Activated CD8-positive, alpha-beta memory T cell treated with anti-CD3 and anti-CD28 coated beads, Interleukin-2, amount 10 ng/mL, durations not matched to agents 7 days and 5 days (primary cell): ENCODE results near the gene ZFPL1. TPM values are rescaled to one million over a fixed set of nuclear protein-coding genes. Genes with fewer than 3 reads are reported as not detected.
"Not testable (repeated sequence)": the region's sequence is repeated elsewhere in the genome, so short reads cannot be mapped to it uniquely, and the experiment has no call there.

ENCODE experiments used
- ATAC-seq: fragments of 150-1000 bp; cut with Tn5 transposase; one replicate; pipeline ENCODE4 v1.10.0; 2021; ENCODE audit warnings: moderate library complexity
- CTCF ChIA-PET: fragments of 350-600 bp; sonication (Branson Sonifier 250); formaldehyde crosslinking; loops from one replicate; lab custom pipeline; 2021; ENCODE audit warnings: antibody characterized with exemption; lab: Charles Lee
- DNase-seq: peaks from one replicate; pipeline ENCODE4 v3.0.0-alpha.2; 2020
- H3K27ac Mint-ChIP-seq: one replicate; pipeline ENCODE4 v1.8.0; 2021; ENCODE audit warnings: mild to moderate bottlenecking, mixed read lengths
- H3K27me3 Mint-ChIP-seq: one replicate; pipeline ENCODE4 v1.8.0; 2021; ENCODE audit warnings: mixed read lengths
- H3K36me3 Mint-ChIP-seq: one replicate; pipeline ENCODE4 v1.8.0; 2021; ENCODE audit warnings: mild to moderate bottlenecking, mixed read lengths
- H3K4me1 Mint-ChIP-seq: one replicate; pipeline ENCODE4 v1.8.0; 2021; ENCODE audit warnings: mixed read lengths
- H3K4me3 Mint-ChIP-seq: one replicate; pipeline ENCODE4 v1.8.0; 2021; ENCODE audit warnings: mild to moderate bottlenecking, moderate library complexity, mixed read lengths
- H3K9me3 Mint-ChIP-seq: one replicate; pipeline ENCODE4 v1.8.0; 2022; ENCODE audit warnings: low read depth, mixed read lengths
- total RNA-seq, 2 experiments: library from RNA; stranded (reverse); gene quantifications; one replicate each; pipeline ENCODE4 v1.2.3, GENCODE V29; 2021

ZFPL1 gene
- total RNA-seq, 2 experiments from 2014 or later, result 28.3 to 32.4 TPM

GRCh38 chr11:65114538-65115171, 30.6 kb downstream of the ZFPL1 start:
- Mint-ChIP-seq H3K4me3 (no peak overlapping the region), H3K4me1 (peaks cover 61% of the 10 kb centered on the region), H3K27me3 (no peaks in the 10 kb centered on the region), H3K27ac (no peak overlapping the region), H3K36me3 (peaks cover 10% of the 10 kb centered on the region), H3K9me3 (no peaks in the 10 kb centered on the region)
- DNase-seq (no peak), ATAC-seq (no peak)
- CTCF ChIA-PET, result interaction anchor here (4.8 to 5.4 kb wide), 3 partner anchors 14 to 101 kb away, joined by 29 to 114 read pairs (median 68); partner anchors contain the start of genes ARL2, SYVN1 and VPS51

- peaks cover 62% of the 10 kb centered on the region for H3K4me1 Mint-ChIP-seq
These were observed 31.5 kb downstream of the ZFPL1 start for GRCh38 chr11:65115361-65116082.

DNA sequence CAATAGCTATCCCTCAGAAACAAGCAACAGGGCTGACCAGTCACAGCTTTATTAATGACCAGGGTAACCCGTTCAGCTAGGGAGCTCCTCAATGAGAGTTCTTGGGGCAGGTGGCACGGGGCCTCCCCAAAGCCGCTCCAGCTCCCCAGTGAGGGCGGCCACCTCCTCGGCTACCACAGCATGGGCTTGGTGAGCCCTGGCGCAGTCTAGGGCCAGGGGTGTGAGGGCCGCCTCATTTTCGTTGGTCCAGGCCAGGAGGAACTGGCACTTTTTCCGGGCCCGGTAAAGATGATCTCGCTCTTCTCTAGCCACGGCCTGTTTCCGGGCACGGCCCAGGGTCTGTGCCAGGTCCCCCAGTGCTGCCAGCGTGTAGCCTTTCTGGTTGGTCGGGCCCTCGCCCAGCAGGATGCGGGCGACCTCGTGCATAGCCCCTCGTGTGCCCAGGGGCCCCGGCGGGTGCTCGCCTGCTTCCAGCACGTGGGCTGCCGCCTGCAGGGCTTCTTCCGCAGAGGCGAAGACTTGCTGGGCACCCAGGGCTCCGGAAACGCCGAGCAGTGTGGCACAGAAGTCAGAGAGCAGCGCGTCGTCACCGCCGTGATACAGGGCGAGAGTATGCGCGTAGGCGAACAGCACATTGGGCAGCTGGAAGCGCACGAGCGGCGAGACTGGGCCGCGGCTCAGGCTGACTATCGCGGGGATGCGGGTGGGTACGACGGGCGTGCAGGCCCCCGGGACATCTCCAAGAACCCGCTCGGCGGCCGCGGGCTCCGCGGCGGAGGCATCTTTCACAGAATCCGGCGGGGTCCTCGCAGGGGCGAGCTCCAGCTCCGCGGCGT, 32.6 kb downstream of the ZFPL1 start:
- Mint-ChIP-seq H3K4me1 (peaks cover 61% of the 10 kb centered on the region), H3K27me3 (no peaks in the 10 kb centered on the region), H3K36me3 (peaks cover 26% of the 10 kb centered on the region), H3K9me3 (no peaks in the 10 kb centered on the region), H3K27ac (peak overlapping the region; percentile 91), H3K4me3 (peak overlapping the region; percentile 86)
- ATAC-seq (no peak), DNase-seq (peak; percentile 77)
- CTCF ChIA-PET, result interaction anchor here (0.7 to 4.8 kb wide), 27 partner anchors 13 to 1278 kb away, joined by 3 to 29 read pairs (median 4); partner anchors contain the start of genes ARL2, CAPN1, CDCA5 and POLA2

More at GRCh38 chr11:65115361-65116082, 31.5 kb downstream of the ZFPL1 start:
- H3K9me3 Mint-ChIP-seq, result no peaks in the 10 kb centered on the region
- peaks cover 17% of the 10 kb centered on the region for H3K36me3 Mint-ChIP-seq
- ATAC-seq, result no peak
- no peak for DNase-seq
- peak overlapping the region; percentile 28 for H3K27ac Mint-ChIP-seq
- CTCF ChIA-PET, result interaction anchor here (1.1 to 4.8 kb wide), 5 partner anchors 12 to 102 kb away, joined by 3 to 29 read pairs (median 16); partner anchors contain the start of genes ARL2 and SYVN1
- H3K4me3 Mint-ChIP-seq, result no peak overlapping the region
- no peaks in the 10 kb centered on the region for H3K27me3 Mint-ChIP-seq

- peak within 1 kb of the TSS; percentile 91 for H3K27ac Mint-ChIP-seq
- peaks cover 64% of the 10 kb centered on the region for H3K4me1 Mint-ChIP-seq
- peak within 1 kb of the TSS; percentile 86 for H3K4me3 Mint-ChIP-seq
- DNase-seq (peak; percentile 100), ATAC-seq (peak; percentile 71)
- no peaks in the 10 kb centered on the region for H3K27me3 Mint-ChIP-seq
- peaks cover 32% of the 10 kb centered on the region for H3K36me3 Mint-ChIP-seq
- no peaks in the 10 kb centered on the region for H3K9me3 Mint-ChIP-seq
- CTCF ChIA-PET, result interaction anchor here (0.6 to 4.8 kb wide), 34 partner anchors 9 to 1279 kb away, joined by 3 to 29 read pairs (median 4); partner anchors contain the start of genes ARL2, CAPN1, CDC42BPG and CDCA5
These were observed 33.4 kb downstream of the ZFPL1 start, which contains the start of gene ZNHIT2 for GRCh38 chr11:65117206-65118096. Gene ZNHIT2 (minus strand): TSS chr11:65117701. CDS start chr11:65117653, 48 bp downstream.

GRCh38 chr11:65118097-65118837, 34.2 kb downstream of the ZFPL1 start:
- peak overlapping the region; percentile 86 for H3K4me3 Mint-ChIP-seq
- H3K4me1 Mint-ChIP-seq, result peaks cover 66% of the 10 kb centered on the region
- H3K9me3 Mint-ChIP-seq, result no peaks in the 10 kb centered on the region
- CTCF ChIA-PET, result interaction anchor here (0.6 to 5.6 kb wide), 22 partner anchors 7 to 307 kb away, joined by 3 to 59 read pairs (median 5); partner anchors contain the start of genes ARL2, CDC42BPG, CDCA5 and DPF2
- H3K27me3 Mint-ChIP-seq, result no peaks in the 10 kb centered on the region
- DNase-seq (no peak), ATAC-seq (no peak)
- peaks cover 32% of the 10 kb centered on the region for H3K36me3 Mint-ChIP-seq
- peak overlapping the region; percentile 89 for H3K27ac Mint-ChIP-seq

DNA sequence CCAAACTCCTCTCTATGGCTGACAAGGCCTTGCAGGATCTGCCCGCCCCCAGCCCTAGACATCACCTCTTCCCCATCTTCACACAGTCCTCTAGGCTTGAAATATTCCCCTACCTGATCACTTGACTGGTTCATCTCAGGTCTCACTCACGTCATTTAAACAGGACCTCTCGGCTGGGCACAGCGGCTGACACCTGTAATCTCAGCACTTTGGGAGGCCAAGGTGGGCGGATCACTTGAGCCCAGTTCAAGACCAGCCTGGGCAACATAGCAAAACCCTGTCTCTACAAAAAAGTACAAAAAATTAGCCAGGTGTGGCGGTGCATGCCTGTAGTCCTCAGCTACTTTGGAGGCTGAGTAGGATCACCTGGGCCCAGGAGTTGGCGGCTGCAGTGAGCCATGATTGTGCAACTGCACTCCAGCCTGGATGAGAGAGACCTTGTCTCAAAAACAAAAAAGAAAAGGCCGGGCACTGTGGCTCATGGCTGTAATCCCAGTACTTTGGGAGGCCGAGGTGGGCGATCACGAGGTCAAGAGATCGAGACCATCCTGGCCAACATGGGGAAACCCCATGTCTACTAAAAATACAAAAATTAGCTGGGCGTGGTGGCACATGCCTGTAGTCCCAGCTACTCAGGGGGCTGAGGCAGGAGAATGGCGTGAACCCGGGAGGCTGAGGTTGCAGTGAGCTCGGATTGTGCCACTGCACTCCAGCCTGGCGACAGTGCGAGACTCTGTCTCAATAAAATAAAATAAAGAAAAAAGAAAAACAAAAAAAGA, 35.1 kb downstream of the ZFPL1 start:
- peak overlapping the region; percentile 89 for H3K27ac Mint-ChIP-seq
- peaks cover 64% of the 10 kb centered on the region for H3K4me1 Mint-ChIP-seq
- not testable (repeated sequence) for H3K9me3 Mint-ChIP-seq

GRCh38 chr11:65119670-65119995, 35.6 kb downstream of the ZFPL1 start:
- DNase-seq (no peak), ATAC-seq (no peak)
- H3K27me3 Mint-ChIP-seq, result no peaks in the 10 kb centered on the region
- H3K4me1 Mint-ChIP-seq, result peaks cover 67% of the 10 kb centered on the region
- peaks cover 32% of the 10 kb centered on the region for H3K36me3 Mint-ChIP-seq
- peak overlapping the region; percentile 69 for H3K27ac Mint-ChIP-seq
- H3K9me3 Mint-ChIP-seq, result no peaks in the 10 kb centered on the region
- CTCF ChIA-PET, result interaction anchor here (1.0 to 5.6 kb wide), 4 partner anchors 8 to 275 kb away, joined by 3 to 59 read pairs (median 16); partner anchors contain the start of genes ARL2, CDC42BPG, TM7SF2 and VPS51
- H3K4me3 Mint-ChIP-seq, result no peak overlapping the region

More for the DNA sequence above, 35.1 kb downstream of the ZFPL1 start:
- H3K27me3 Mint-ChIP-seq, ATAC-seq, DNase-seq, H3K4me3 Mint-ChIP-seq: not testable (repeated sequence)
- CTCF ChIA-PET, result interaction anchor here (0.6 to 5.6 kb wide), 9 partner anchors 7 to 308 kb away, joined by 3 to 59 read pairs (median 5); partner anchors contain the start of genes ARL2, CDC42BPG, MEN1 and SYVN1
- H3K36me3 Mint-ChIP-seq, result peaks cover 32% of the 10 kb centered on the region

DNA sequence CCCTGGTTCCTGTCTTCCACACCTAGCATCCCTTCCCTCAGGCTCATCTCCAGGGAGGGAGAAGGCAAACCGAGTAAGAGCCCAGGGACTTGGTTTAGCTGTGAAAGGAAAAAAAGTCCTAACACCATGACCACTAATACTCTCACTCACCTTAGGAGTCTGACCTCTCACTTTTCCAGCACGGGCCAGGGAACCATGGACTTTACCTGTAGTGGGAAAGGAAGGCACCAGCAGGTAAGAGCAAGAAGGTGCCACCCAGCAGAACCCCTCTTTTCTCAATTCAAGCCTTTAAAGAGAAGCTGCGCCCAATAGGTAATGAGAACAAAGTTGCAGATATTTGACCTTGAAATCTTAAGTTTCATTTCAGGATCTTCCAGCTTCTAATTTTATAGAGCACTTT, 36.8 kb downstream of the ZFPL1 start:
- H3K36me3 Mint-ChIP-seq, result peaks cover 35% of the 10 kb centered on the region
- H3K27ac Mint-ChIP-seq, result peak overlapping the region; percentile 100
- DNase-seq (no peak), ATAC-seq (no peak)
- no peaks in the 10 kb centered on the region for H3K9me3 Mint-ChIP-seq
- H3K27me3 Mint-ChIP-seq, result no peaks in the 10 kb centered on the region
- H3K4me3 Mint-ChIP-seq, result peak overlapping the region; percentile 96
- CTCF ChIA-PET, result interaction anchor here (1.0 to 5.6 kb wide), 9 partner anchors 9 to 277 kb away, joined by 3 to 59 read pairs (median 5); partner anchors contain the start of genes ARL2, CDC42BPG, DPF2 and SAC3D1
- peaks cover 62% of the 10 kb centered on the region for H3K4me1 Mint-ChIP-seq

- Mint-ChIP-seq H3K4me3 (peak overlapping the region; percentile 96), H3K4me1 (peaks cover 56% of the 10 kb centered on the region), H3K27ac (peak overlapping the region; percentile 100)
These were observed 37.4 kb downstream of the ZFPL1 start for GRCh38 chr11:65121447-65121864.

DNA sequence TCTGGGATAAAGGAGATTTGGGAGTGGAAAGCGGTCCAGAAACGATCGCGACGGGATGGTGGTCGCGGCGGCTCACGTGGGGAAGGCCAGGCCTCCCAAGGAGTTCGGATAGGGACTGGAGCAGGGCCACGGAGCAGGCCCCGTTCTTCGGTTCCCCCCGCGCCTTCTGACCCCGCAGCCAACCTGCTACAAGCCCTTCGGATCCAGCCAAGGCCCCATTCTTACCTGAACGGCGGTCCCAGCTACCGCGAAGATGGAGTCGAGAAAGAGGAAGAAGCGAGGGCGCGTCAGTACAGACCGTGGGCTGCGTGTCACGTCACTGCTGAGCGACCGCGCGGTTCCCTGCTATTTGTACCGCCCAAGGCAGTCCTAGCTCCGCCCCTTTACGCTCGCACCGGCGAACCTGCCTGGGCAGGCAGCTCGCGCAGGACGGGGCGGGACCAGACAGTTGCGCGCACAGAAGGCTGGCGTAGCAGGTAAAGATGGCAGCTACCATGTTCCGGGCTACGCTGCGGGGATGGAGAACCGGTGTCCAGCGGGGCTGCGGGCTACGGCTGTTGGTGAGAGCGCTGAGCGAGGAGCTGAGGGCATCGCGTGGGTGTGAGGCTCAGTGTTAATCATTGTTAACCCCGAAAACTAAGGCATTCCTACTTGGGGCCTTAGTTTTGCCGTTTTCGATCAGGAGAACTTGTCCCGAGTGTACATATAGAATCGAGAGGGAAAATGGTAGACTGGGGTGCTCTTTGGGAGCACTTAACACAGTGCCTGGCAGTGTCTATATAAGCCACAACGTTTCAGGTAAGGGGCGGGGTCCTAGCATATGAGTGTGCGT, 38.1 kb downstream of the ZFPL1 start, which contains the start of the genes FAU and MRPL49:
TSS of gene FAU (minus strand) at position 270 of the 832 bp plus-strand sequence. CDS start 321 bp downstream, outside the sequence.
TSS of gene MRPL49 (plus strand) at position 457 of the 832 bp plus-strand sequence. CDS start at position 483, 26 bp downstream.
- H3K36me3 Mint-ChIP-seq, result peaks cover 44% of the 10 kb centered on the region
- peak within 1 kb of the TSS; percentile 100 for H3K27ac Mint-ChIP-seq

More at GRCh38 chr11:65121447-65121864, 37.4 kb downstream of the ZFPL1 start:
- DNase-seq, result peak; percentile 67
- CTCF ChIA-PET, result interaction anchor here (0.9 to 5.6 kb wide), 19 partner anchors 10 to 303 kb away, joined by 3 to 59 read pairs (median 3); partner anchors contain the start of genes ARL2, CAPN1, CDC42BPG and DPF2
- Mint-ChIP-seq H3K9me3 (no peaks in the 10 kb centered on the region), H3K36me3 (peaks cover 39% of the 10 kb centered on the region), H3K27me3 (no peaks in the 10 kb centered on the region)
- ATAC-seq, result no peak

More for the DNA sequence above, 38.1 kb downstream of the ZFPL1 start, which contains the start of the genes FAU and MRPL49:
- H3K4me3 Mint-ChIP-seq, result peak within 1 kb of the TSS; percentile 96
- H3K27me3 Mint-ChIP-seq, result no peaks in the 10 kb centered on the region
- ATAC-seq (peak; percentile 85), DNase-seq (peak; percentile 100)
- peaks cover 52% of the 10 kb centered on the region for H3K4me1 Mint-ChIP-seq
- CTCF ChIA-PET, result interaction anchor here (0.7 to 5.6 kb wide), 21 partner anchors 10 to 312 kb away, joined by 3 to 59 read pairs (median 3); partner anchors contain the start of genes ARL2, CAPN1, CDC42BPG and DPF2
- H3K9me3 Mint-ChIP-seq, result no peaks in the 10 kb centered on the region
